GM12878 (cell line): ENCODE results near the gene DNAJC22. TPM values are rescaled to one million over a fixed set of nuclear protein-coding genes. Genes with fewer than 3 reads are reported as not detected.
A peak's percentile ranks its signal among the peaks of the same experiment; 100 is the strongest.

ENCODE experiments used
- ATAC-seq: fragments of 200-7000 bp; cut with Tn5 transposase; 3 replicates; pipeline ENCODE4 v1.9.1; 2020; ENCODE audit warnings: mild to moderate bottlenecking, moderate library complexity
- BruUV-seq: library from RNA; stranded (reverse); fragments of 400-500 nt; replicated peaks from 2 replicates; lab custom pipeline; 2021; lab: Mats Ljungman, UMichigan
- CTCF ChIA-PET: fragments of 300-600 bp; sonication (Branson Sonifier 250); formaldehyde crosslinking; extraction: SDS; loops from one replicate; lab custom pipeline; 2021; ENCODE audit warnings: inconsistent platforms; lab: Yijun Ruan, JAX
- POLR2A ChIA-PET: fragments of 350-600 bp; formaldehyde crosslinking; extraction: SDS; loops from one replicate; lab custom pipeline; 2021; ENCODE audit warnings: inconsistent platforms; lab: Charles Lee
- RAD21 ChIA-PET: fragments of 300-600 bp; sonication (Branson Sonifier 250); formaldehyde crosslinking; loops from one replicate; lab custom pipeline; 2023; ENCODE audit warnings: antibody characterized with exemption; ENCODE audit not compliant: unreplicated experiment; lab: Charles Lee
- SMC1A ChIA-PET: fragments of 300-600 bp; sonication (Branson Sonifier 250); formaldehyde crosslinking; loops from one replicate; lab custom pipeline; 2023; ENCODE audit not compliant: unreplicated experiment, uncharacterized antibody; lab: Charles Lee
- DNase-seq: peaks from one replicate; pipeline ENCODE4 v3.0.0-alpha.2; 2011; ENCODE audit warnings: low read depth, low spot score
- FAIRE-seq: peaks from 3 replicates; lab custom pipeline; 2011; peaks lifted over from hg19 to GRCh38; lab: Jason Lieb, UNC
- H2AFZ ChIP-seq: 2 replicates; pipeline ENCODE4 v1.6.0; 2011; ENCODE audit warnings: low read depth, low read length, control low read depth; ENCODE audit not compliant: control insufficient read depth
- H3K27ac ChIP-seq: 2 replicates; pipeline ENCODE4 v1.5.1; 2011; ENCODE audit warnings: control low read depth; ENCODE audit not compliant: control insufficient read depth, insufficient read depth
- H3K27me3 ChIP-seq, 2 experiments: replicated peaks in 1 of 2; 2 replicates each; pipeline versions ENCODE4 v1.6.0 to v1.6.1; 2011; ENCODE audit warnings: low read length in 1 of 2; ENCODE audit not compliant: control insufficient read depth in 2 of 2, insufficient read depth in 2 of 2
- H3K36me3 ChIP-seq, 2 experiments: 2 replicates each; pipeline ENCODE4 v1.5.1; 2011; ENCODE audit warnings: low read length in 1 of 2; ENCODE audit not compliant: control insufficient read depth in 2 of 2, insufficient read depth in 2 of 2
- H3K4me1 ChIP-seq: 2 replicates; pipeline ENCODE4 v1.6.1; 2011; ENCODE audit warnings: mild to moderate bottlenecking, low read length, moderate library complexity, mixed read lengths; ENCODE audit not compliant: control insufficient read depth, insufficient read depth
- H3K4me2 ChIP-seq: 2 replicates; pipeline ENCODE4 v1.6.0; 2011; ENCODE audit warnings: control low read depth; ENCODE audit not compliant: control insufficient read depth, insufficient read depth
- H3K4me3 ChIP-seq: fragments of 200-600 bp; sonication (generic); 2 replicates; pipeline ENCODE4 v1.5.1; 2016
- H3K79me2 ChIP-seq: 2 replicates; pipeline ENCODE4 v1.6.0; 2011; ENCODE audit warnings: low read length; ENCODE audit not compliant: control insufficient read depth, insufficient read depth
- H3K9ac ChIP-seq: 2 replicates; pipeline ENCODE4 v1.8.0; 2011; ENCODE audit warnings: low read length, control low read depth, mixed read lengths; ENCODE audit not compliant: control insufficient read depth, insufficient read depth
- H3K9me3 ChIP-seq: replicated peaks from 3 replicates; pipeline ENCODE4 v1.5.1; 2011; ENCODE audit warnings: mild to moderate bottlenecking, low read length; ENCODE audit not compliant: control insufficient read depth, insufficient read depth
- H4K20me1 ChIP-seq: 2 replicates; pipeline ENCODE4 v1.6.0; 2011; ENCODE audit not compliant: control insufficient read depth, insufficient read depth
- ATF7 ChIP-seq: fragments of 450-650 bp; IDR thresholded peaks from 2 replicates; pipeline ENCODE4 v1.6.1; 2016; ENCODE audit warnings: low read depth, mild to moderate bottlenecking
- BCL3 ChIP-seq: IDR thresholded peaks from 2 replicates; pipeline ENCODE4 v1.6.1; 2011; ENCODE audit warnings: borderline replicate concordance, low read depth, mild to moderate bottlenecking, moderate library complexity, low read length; ENCODE audit not compliant: insufficient read depth, poor library complexity, severe bottlenecking
- FOXM1 ChIP-seq: IDR thresholded peaks from 2 replicates; pipeline ENCODE4 v1.6.1; 2012; ENCODE audit warnings: low read depth, mild to moderate bottlenecking, inconsistent platforms, low read length, moderate library complexity
- HDAC2 ChIP-seq: fragments of 200-600 bp; sonication (generic); IDR thresholded peaks from 2 replicates; pipeline ENCODE4 v1.6.1; 2017
- NR2C1 ChIP-seq: fragments of 450-650 bp; IDR thresholded peaks from 2 replicates; pipeline ENCODE4 v1.6.1; 2017; ENCODE audit warnings: antibody characterized with exemption, mild to moderate bottlenecking, moderate library complexity
- PRDM15 ChIP-seq: fragments of 450-650 bp; formaldehyde crosslinking; IDR thresholded peaks from 2 replicates; pipeline ENCODE4 v1.4.0; 2020; ENCODE audit warnings: mild to moderate bottlenecking, moderate library complexity
- RAD51 ChIP-seq: fragments of 450-650 bp; IDR thresholded peaks from 2 replicates; pipeline ENCODE4 v1.6.1; 2016; ENCODE audit warnings: moderate library complexity, mild to moderate bottlenecking, inconsistent platforms
- RELB ChIP-seq: fragments of 450-650 bp; IDR thresholded peaks from 2 replicates; pipeline ENCODE4 v1.6.1; 2017; ENCODE audit warnings: low read depth, mild to moderate bottlenecking, moderate library complexity
- SMAD5 ChIP-seq: IDR thresholded peaks from 2 replicates; pipeline ENCODE4 v1.6.1; 2016; ENCODE audit warnings: antibody characterized with exemption, low read depth
- STAT3 ChIP-seq: IDR thresholded peaks from 2 replicates; pipeline ENCODE4 v1.6.1; 2011; ENCODE audit warnings: low read depth, low read length, improper control_type of control experiment
- SUZ12 ChIP-seq: fragments of 200-600 bp; sonication (generic); IDR thresholded peaks from one replicate; pipeline ENCODE4 v1.6.1; 2018; ENCODE audit warnings: antibody characterized with exemption, mild to moderate bottlenecking; ENCODE audit not compliant: unreplicated experiment
- TCF3 ChIP-seq: IDR thresholded peaks from 2 replicates; pipeline ENCODE4 v1.6.1; 2012; ENCODE audit warnings: low read depth, mild to moderate bottlenecking, low read length, borderline replicate concordance; ENCODE audit not compliant: insufficient read depth
- ZBED1 ChIP-seq: IDR thresholded peaks from 2 replicates; pipeline ENCODE4 v1.6.1; 2016; ENCODE audit warnings: borderline replicate concordance
- WGBS: methylation state at CpG from one replicate; pipeline ENCODE4 v1.1.6; 2016; ENCODE audit warnings: low lambda C conversion rate; ENCODE audit not compliant: insufficient replicate concordance, insufficient coverage; ENCODE audit errors: missing lambda C conversion rate; 5-methylcytosine and 5-hydroxymethylcytosine counted together
- in situ Hi-C: fragments of 300-500 bp; cut with MboI; formaldehyde crosslinking; loops from 9 replicates; pipeline ENCODE4 v1.14.3; 2018; ENCODE audit warnings: mixed read lengths
- intact Hi-C: fragments of 100-400 bp; cut with micrococcal nuclease; formaldehyde crosslinking; loops from one replicate; pipeline ENCODE4 v1.14.2; 2022; ENCODE audit not compliant: unreplicated experiment
- polyA plus RNA-seq, 11 experiments: library from polyadenylated mRNA; depleted of rRNA in 4 of 11; unstranded in 6 of 11; stranded (reverse) in 5 of 11; fragments of >200 nt; fragmentation: Nextera tagmentation in 4 of 11; fragmentation: Illumina TruSeq in 1 of 11; extraction: Ambion mirVana in 4 of 11; extraction: Trizol in 1 of 11; gene quantifications; 1 replicate in 1 of 11; 2 replicates in 10 of 11; pipeline versions ENCODE4 v1.2.1 to v1.2.3, GENCODE V29; 2011 to 2016; ENCODE audit warnings: inconsistent platforms in 2 of 11, missing spikeins in 2 of 11, low read depth in 1 of 11
- total RNA-seq, 4 experiments: library from RNA; depleted of rRNA in 3 of 4; stranded (reverse); fragments of >200 nt in 3 of 4; fragmentation: Illumina TruSeq in 1 of 4; extraction: Trizol in 1 of 4; gene quantifications; 2 replicates each; pipeline versions ENCODE4 v1.2.1 to v1.2.3, GENCODE V29; 2013 to 2021

Gene DNAJC22
- total and polyA plus RNA-seq, 10 of the 15 experiments (the other 5 are each of a cell fraction or from before 2014, with no cell fraction given): 0.06 to 0.61 (median 0.13) TPM; not detected in 3

- no peak for TF ChIP-seq STAT3
- no peak for TF ChIP-seq RAD51
Observed at GRCh38 chr12:49367381-49368239, 20.9 kb downstream of the DNAJC22 start, which contains the start of gene SPATS2 (continued).

GRCh38 chr12:49368240-49368600, 21.5 kb downstream of the DNAJC22 start:
- 0% methylated on average over 3 of the region's 3 CpGs for WGBS
- no peaks in the 10 kb centered on the region for H4K20me1 ChIP-seq
- CTCF ChIA-PET: interaction anchor here (0.7 to 18.7 kb wide), 7 partner anchors 9 to 257 kb away, joined by 3 to 712 read pairs (median 3); no protein-coding TSS in a partner anchor
- H3K4me2 ChIP-seq: peak overlapping the region; percentile 97
- peak overlapping the region; percentile 97 for H3K9ac ChIP-seq
- DNase-seq: no peak
- no peak for FAIRE-seq
- peaks cover 72% of the 10 kb centered on the region for H3K79me2 ChIP-seq
- no peaks in the 10 kb centered on the region for H3K27me3 ChIP-seq
- SMC1A ChIA-PET: interaction anchor here (0.7 to 25.7 kb wide), 7 partner anchors 10 to 250 kb away, joined by 3 to 740 read pairs (median 12); no protein-coding TSS in a partner anchor
- H3K9me3 ChIP-seq: no peaks in the 10 kb centered on the region
- POLR2A ChIA-PET: interaction anchor here (0.6 to 3.3 kb wide), 8 partner anchors 9 to 1263 kb away, joined by 3 to 30 read pairs (median 4); no protein-coding TSS in a partner anchor
- RAD21 ChIA-PET: interaction anchor here (0.6 to 5.5 kb wide), 6 partner anchors 9 to 337 kb away, joined by 3 to 33 read pairs (median 17); no protein-coding TSS in a partner anchor
- peak overlapping the region; percentile 97 for H3K27ac ChIP-seq
- peaks cover 0 to 5% of the 10 kb centered on the region in 2 experiments; a peak in 1 of 4 replicates for H3K36me3 ChIP-seq
- no peak for ATAC-seq
- peak overlapping the region; percentile 89 for H3K4me3 ChIP-seq
- peaks cover 16% of the 10 kb centered on the region for H3K4me1 ChIP-seq
- BruUV-seq: no TSS peak
- in situ Hi-C loops (no loop called here), intact Hi-C loops (loop anchor here (5.0 kb wide), 1 partner anchor 339 kb away; the partner anchor contains the start of gene FMNL3)
- H2AFZ ChIP-seq: no peak overlapping the region; the same call in 1 of the 2 replicates
- no peak for TF ChIP-seq ATF7
- no peak for TF ChIP-seq SMAD5
- TF ChIP-seq FOXM1: no peak
- no peak for TF ChIP-seq RAD51
- no peak for TF ChIP-seq ZBED1
- no peak for TF ChIP-seq TCF3
- TF ChIP-seq SUZ12: no peak
- no peak for TF ChIP-seq HDAC2
- TF ChIP-seq PRDM15 (CRISPR knock-in tag): no peak
- no peak for TF ChIP-seq BCL3
- TF ChIP-seq RELB: no peak
- no peak for TF ChIP-seq NR2C1
